GM12864 (cell line): Measurements from ENCODE around the gene GSDME.

Experiments
- DNase-seq: peaks from one replicate; pipeline ENCODE4 v3.0.0-alpha.2; 2011; ENCODE audit warnings: low read depth
- H3K4me3 ChIP-seq: 2 replicates; pipeline ENCODE4 v1.5.1; 2011; ENCODE audit warnings: mild to moderate bottlenecking, low read depth, low read length, control low read depth
- TF ChIP-seq, protein P1 (sequence below): IDR thresholded peaks from 2 replicates; pipeline ENCODE4 v1.5.1; 2011; ENCODE audit warnings: low read depth, mild to moderate bottlenecking, moderate library complexity, low read length, control low read depth, inconsistent platforms; ENCODE audit errors: missing control alignments

Gene GSDME

DNA sequence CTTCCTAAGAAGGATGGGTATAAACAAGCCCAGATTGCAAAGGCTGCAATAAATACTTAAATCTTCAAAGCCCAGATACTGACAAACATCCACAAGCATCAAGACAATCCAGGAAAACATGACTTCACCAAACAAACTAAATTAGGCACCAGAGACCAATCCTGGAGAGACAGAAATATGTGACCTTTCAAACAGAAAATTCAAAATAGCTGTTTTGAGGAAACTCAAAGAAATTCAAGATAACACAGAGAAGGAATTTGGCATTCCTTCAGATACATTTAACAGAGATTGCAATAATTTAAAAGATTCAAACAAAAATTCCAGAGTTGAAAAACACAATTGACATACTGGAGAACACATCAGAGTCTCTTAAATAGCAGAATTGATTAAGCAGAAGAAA, 23.0 kb downstream of the GSDME start:
- H3K4me3 ChIP-seq: no peak overlapping the region
- DNase-seq: no peak
- TF ChIP-seq, protein P1, sequence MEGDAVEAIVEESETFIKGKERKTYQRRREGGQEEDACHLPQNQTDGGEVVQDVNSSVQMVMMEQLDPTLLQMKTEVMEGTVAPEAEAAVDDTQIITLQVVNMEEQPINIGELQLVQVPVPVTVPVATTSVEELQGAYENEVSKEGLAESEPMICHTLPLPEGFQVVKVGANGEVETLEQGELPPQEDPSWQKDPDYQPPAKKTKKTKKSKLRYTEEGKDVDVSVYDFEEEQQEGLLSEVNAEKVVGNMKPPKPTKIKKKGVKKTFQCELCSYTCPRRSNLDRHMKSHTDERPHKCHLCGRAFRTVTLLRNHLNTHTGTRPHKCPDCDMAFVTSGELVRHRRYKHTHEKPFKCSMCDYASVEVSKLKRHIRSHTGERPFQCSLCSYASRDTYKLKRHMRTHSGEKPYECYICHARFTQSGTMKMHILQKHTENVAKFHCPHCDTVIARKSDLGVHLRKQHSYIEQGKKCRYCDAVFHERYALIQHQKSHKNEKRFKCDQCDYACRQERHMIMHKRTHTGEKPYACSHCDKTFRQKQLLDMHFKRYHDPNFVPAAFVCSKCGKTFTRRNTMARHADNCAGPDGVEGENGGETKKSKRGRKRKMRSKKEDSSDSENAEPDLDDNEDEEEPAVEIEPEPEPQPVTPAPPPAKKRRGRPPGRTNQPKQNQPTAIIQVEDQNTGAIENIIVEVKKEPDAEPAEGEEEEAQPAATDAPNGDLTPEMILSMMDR: no peak

DNA sequence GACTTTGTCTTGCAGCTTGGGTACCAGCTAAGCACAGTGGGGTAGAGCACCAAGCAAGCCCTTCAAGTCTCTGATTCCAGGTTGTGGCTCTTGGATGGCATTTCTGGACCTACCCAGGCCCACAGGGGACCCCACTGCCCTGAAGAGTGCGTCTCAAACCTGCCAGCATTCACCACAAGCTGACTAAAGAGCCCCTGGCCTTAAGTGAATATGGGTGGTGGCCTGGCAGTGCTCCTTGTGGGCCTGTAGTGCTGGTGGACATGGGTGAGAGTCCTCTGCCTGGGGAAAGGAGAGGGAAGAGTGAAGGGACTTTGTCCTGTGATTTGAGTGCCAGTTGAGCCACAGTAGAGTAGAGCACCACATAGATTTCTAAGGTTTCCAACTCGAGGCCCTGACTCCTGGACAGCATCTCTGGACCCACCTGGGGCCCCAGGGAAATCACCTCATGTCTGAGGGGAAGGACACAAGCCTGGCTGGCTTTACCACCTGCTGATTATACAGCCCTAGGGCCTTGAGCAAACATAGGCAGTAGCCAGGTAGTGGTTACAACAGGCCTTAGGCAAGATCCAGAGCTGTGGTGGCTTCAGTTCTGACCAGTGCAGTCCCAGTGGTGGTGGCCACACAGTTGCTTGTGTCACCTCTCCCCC, 23.7 kb downstream of the GSDME start:
- TF ChIP-seq, protein P1: no peak

DNA sequence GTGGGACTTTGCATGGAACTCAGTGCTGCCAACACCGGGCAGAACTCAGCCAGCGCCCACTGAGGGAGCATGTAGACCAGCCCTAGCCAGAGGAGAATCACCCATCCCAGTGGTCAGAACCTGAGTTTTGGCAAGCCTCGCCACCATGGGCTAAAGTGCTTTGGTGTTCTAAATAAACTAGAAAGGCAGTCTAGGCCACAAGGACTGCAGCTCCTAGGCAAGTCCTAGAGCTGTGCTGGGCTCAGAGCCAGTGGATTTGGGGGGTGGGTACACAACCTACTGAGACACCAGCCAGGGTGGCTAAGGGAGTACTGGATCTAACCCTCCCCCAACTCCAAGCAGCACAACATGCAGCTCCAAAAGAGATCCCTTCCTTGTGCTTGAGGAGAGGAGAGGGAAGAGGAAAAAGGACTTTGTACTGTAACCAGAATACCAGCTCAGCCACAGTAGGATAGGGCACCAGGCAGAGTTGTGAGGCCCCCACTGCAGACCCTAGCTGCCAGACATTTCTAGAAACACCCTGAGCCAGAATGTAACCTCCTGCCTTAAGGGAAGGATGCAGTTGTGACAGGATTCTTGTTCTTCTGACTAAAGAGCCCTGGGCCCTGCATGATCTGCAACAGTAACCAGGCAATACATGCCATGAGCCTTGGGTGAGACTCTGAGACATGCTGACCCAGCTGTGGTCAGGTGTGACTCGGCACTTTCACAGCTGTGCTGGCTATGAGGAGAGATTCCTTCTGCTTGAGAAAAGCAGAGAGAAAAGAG, 24.4 kb downstream of the GSDME start:
- no peak for DNase-seq
- H3K4me3 ChIP-seq: no peak overlapping the region
- TF ChIP-seq, protein P1: no peak

More for the DNA sequence above, 23.7 kb downstream of the GSDME start:
- H3K4me3 ChIP-seq: no peak overlapping the region
- DNase-seq: no peak

DNA sequence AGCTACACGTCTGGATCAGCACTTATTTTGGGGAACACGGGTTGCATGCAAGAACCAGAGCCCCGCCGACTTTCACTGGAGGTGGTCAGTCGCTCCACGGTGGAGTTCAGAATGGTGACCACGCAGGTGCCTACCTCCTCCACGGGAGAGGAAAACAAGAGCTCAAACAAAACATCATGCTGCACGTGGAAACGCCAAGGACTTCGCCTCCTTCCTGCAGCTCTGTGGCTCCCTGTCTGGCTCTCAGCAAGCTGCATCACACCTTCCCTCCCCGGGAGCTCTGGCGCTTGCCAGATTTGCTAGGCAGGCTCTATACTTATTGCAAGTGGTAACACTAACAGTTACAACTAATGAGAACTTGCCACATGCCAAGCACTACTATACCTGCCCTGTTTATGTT, 26.0 kb downstream of the GSDME start:
- TF ChIP-seq, protein P1: no peak
- no peak overlapping the region for H3K4me3 ChIP-seq
- no peak for DNase-seq

DNA sequence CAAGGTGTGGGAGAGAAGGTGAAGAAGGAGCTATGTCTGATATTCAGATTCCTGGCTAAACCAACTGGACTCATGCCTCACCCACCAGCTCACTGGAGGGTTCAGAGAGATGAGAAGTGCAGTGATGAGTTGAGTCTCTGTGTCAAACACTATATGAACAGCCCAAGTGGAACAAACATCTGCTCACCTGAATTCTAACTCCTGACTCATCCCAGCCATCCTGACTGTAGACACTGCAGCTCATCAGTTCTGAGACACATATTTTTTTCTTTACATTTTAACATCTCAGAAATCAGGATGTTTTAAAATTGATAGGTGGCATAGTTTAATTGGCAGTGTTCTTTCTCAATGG, 27.3 kb downstream of the GSDME start:
- DNase-seq: no peak
- TF ChIP-seq, protein P1: no peak
- no peak overlapping the region for H3K4me3 ChIP-seq

DNA sequence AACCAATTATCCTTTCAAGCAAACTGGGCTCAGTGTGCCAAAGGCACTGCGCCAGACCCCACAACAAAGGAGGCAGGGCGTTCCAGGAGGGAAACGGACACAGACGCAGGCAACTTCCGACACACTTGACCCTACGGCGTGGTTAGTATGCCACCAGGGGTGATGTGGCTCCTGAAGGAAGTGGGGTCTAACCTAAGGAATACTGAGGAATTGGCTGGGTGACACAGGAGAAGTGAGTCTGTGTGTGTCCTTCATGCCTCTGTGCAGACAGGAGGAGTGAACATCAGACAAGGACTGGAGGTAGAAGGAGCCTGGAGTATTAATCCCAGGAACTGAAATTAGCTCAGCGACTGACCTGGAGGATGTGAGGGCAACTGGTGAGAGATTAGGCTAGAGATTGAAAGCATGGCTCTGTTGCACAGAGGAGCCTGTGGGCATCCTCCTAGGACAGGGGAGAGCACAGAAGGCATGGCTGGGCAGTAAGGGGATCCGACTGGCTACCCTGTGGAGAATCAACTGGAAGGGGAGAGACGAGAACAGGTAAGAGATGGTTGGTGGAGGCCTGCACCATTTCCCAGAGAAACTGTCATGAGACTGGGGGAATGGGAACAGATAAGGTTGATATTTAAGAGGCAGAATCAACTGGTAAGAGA, 27.8 kb downstream of the GSDME start:
- no peak for DNase-seq
- TF ChIP-seq, protein P1: no peak
- H3K4me3 ChIP-seq: no peak overlapping the region
